ENCODE results near the gene ZFP36L2.

The ZFP36L2 gene

DNA sequence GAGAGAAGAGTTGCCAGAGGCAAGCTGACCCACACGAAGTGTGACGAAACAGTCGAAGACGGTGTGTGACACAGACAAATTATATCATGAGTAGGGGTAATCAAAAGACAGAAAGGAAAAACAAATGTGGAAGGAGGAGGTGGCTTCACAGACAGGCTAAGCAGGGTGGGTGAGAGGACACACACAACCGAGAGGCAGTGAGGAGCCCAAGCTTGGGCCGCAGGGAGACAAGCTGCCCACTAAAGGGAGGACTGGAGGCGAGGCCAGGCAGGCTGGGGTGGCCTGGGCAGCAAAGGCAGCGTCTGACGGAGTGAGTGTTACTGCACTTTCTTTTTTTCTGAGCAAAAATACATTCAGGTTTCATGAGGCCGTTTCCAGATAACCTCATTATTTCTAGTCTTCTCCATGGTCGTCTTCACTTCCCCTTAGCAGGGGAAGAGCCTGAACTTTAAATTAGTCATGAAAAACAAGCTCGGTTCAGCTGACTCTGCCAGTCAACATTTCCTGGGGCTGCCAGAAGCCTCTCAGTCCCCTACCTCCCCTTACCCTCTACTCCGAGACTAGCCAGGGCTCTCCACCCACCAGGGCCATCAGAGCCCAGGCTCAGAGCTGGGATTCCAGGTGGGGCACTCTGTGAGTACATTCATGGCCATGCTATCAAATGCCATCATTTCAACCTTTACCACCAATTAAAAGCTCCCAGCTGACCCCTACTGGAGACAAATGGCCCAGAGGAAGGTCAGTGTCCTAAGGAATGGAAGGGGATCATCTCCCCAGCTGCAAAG is 13.8 kb upstream of the ZFP36L2 start:
- TF ChIP-seq FOXP2 (optimal IDR thresholded peaks at IDR 0.05; ENCODE audit: borderline replicate concordance, extremely low read depth, extremely low read length, insufficient read depth), result no peak
- TF ChIP-seq SIN3A (IDR thresholded peaks at IDR 0.05; ENCODE audit: borderline replicate concordance, insufficient read depth, low read length), result no peak
- no peak for TF ChIP-seq TAF1 (IDR thresholded peaks at IDR 0.05; ENCODE audit: borderline replicate concordance, insufficient read depth, low read length)
- TF ChIP-seq POLR2AphosphoS5 (IDR thresholded peaks at IDR 0.05; ENCODE audit: low read depth, low read length), result no peak
- TF ChIP-seq, protein P1, sequence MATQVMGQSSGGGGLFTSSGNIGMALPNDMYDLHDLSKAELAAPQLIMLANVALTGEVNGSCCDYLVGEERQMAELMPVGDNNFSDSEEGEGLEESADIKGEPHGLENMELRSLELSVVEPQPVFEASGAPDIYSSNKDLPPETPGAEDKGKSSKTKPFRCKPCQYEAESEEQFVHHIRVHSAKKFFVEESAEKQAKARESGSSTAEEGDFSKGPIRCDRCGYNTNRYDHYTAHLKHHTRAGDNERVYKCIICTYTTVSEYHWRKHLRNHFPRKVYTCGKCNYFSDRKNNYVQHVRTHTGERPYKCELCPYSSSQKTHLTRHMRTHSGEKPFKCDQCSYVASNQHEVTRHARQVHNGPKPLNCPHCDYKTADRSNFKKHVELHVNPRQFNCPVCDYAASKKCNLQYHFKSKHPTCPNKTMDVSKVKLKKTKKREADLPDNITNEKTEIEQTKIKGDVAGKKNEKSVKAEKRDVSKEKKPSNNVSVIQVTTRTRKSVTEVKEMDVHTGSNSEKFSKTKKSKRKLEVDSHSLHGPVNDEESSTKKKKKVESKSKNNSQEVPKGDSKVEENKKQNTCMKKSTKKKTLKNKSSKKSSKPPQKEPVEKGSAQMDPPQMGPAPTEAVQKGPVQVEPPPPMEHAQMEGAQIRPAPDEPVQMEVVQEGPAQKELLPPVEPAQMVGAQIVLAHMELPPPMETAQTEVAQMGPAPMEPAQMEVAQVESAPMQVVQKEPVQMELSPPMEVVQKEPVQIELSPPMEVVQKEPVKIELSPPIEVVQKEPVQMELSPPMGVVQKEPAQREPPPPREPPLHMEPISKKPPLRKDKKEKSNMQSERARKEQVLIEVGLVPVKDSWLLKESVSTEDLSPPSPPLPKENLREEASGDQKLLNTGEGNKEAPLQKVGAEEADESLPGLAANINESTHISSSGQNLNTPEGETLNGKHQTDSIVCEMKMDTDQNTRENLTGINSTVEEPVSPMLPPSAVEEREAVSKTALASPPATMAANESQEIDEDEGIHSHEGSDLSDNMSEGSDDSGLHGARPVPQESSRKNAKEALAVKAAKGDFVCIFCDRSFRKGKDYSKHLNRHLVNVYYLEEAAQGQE (IDR thresholded peaks at IDR 0.05; ENCODE audit: insufficient read depth in 1 of 2, low read depth in 2 of 2, low read length in 2 of 2), result no peak

DNA sequence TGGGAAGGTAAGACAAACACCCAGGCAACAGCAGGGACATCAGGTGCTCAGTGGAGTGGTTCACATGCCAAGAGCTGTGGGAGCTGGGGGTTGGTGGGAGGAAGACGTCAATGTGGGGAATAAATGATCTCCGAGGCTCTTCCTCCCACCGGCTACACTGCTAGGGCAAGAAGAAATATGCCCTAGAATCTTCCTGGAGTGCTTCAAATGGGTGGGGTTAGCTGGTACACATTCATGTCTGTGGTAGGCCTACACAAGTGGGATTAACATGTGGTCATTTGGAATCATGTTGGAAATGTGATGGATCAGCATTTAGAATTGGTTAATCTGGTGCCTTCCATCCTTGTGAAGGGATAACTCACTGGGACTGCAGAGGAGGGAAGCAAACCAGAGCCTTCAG is 12.4 kb upstream of the ZFP36L2 start:
- TF ChIP-seq, protein P1 (IDR thresholded peaks at IDR 0.05; ENCODE audit: insufficient read depth in 1 of 2, low read depth in 2 of 2, low read length in 2 of 2), result no peak
- TF ChIP-seq POLR2AphosphoS5 (IDR thresholded peaks at IDR 0.05; ENCODE audit: low read depth, low read length) (no peak), FOXP2 (optimal IDR thresholded peaks at IDR 0.05; ENCODE audit: borderline replicate concordance, extremely low read depth, extremely low read length, insufficient read depth) (no peak), TAF1 (IDR thresholded peaks at IDR 0.05; ENCODE audit: borderline replicate concordance, insufficient read depth, low read length) (no peak), SIN3A (IDR thresholded peaks at IDR 0.05; ENCODE audit: borderline replicate concordance, insufficient read depth, low read length) (no peak)

DNA sequence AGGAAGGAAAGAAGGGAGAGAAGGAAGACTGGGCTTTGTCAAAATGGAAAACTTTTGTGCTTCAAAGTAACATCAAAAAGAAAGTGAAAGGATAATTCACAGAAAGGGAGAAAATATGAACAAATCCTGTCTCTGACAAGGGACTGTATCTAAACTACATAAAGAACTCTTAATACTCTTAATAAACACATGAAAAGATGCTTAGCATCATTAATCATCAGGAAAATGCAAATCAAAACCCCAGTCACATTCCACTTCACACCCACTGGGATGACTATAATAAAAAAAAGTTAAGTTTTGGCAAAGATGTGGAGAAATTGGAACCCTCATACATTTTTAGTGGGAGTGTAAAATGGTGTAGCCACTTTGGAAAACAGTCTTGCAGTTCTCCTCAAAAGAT is 11.8 kb upstream of the ZFP36L2 start:
- TF ChIP-seq POLR2AphosphoS5 (IDR thresholded peaks at IDR 0.05; ENCODE audit: low read depth, low read length), result no peak

DNA sequence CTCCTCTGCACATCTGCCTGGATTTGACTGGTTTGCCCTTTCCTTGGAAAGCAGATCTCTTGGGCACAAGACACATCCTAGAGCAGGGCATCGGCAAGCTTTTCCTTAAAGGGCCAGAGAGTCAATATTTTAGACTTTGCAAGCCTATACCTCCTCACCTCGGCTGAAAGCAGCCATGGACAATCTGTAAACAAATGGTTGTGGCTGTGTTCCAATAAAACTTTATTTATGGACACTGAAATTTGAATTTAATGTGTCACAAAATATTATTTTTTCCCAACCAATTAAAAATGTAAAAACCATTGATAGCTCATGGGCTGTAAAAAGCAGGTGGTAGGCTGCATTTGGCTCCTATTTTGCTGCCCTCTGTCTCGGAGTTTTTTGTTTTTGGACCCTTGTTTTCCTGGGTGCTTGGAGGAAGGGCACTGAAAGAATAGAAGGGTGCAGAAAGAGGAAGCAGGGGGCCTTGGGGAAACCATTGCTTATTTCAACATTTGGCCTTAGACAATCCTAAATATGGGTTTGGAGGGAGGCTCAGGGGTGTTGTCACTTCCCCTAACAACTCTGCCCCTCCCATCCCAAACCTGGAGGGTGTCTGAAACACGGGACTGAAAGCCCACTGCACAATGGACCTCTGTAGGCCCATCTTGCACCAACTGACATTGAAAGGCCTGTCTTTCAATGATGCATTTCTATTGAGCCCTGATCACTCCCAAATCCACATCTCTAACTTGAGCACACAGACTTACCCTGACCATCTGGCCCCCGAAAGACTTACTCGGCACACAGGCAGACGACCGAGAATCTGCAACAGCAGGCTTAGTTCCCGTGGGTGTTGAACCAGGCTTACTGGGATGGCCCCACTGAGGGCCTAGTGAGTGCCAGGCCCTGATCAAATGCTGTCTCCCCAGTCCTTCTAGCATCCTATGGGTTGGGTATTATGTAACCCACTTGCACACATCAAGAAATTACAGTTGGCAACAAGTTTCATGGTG is 7.1 kb upstream of the ZFP36L2 start:
- TF ChIP-seq POLR2AphosphoS5 (IDR thresholded peaks at IDR 0.05; ENCODE audit: low read depth, low read length), result no peak
- no peak for TF ChIP-seq TAF1 (IDR thresholded peaks at IDR 0.05; ENCODE audit: borderline replicate concordance, insufficient read depth, low read length)
- TF ChIP-seq FOXP2 (optimal IDR thresholded peaks at IDR 0.05; ENCODE audit: borderline replicate concordance, extremely low read depth, extremely low read length, insufficient read depth), result no peak
- no peak for TF ChIP-seq SIN3A (IDR thresholded peaks at IDR 0.05; ENCODE audit: borderline replicate concordance, insufficient read depth, low read length)
- TF ChIP-seq, protein P1 (IDR thresholded peaks at IDR 0.05; ENCODE audit: insufficient read depth in 1 of 2, low read depth in 2 of 2, low read length in 2 of 2), result no peak

DNA sequence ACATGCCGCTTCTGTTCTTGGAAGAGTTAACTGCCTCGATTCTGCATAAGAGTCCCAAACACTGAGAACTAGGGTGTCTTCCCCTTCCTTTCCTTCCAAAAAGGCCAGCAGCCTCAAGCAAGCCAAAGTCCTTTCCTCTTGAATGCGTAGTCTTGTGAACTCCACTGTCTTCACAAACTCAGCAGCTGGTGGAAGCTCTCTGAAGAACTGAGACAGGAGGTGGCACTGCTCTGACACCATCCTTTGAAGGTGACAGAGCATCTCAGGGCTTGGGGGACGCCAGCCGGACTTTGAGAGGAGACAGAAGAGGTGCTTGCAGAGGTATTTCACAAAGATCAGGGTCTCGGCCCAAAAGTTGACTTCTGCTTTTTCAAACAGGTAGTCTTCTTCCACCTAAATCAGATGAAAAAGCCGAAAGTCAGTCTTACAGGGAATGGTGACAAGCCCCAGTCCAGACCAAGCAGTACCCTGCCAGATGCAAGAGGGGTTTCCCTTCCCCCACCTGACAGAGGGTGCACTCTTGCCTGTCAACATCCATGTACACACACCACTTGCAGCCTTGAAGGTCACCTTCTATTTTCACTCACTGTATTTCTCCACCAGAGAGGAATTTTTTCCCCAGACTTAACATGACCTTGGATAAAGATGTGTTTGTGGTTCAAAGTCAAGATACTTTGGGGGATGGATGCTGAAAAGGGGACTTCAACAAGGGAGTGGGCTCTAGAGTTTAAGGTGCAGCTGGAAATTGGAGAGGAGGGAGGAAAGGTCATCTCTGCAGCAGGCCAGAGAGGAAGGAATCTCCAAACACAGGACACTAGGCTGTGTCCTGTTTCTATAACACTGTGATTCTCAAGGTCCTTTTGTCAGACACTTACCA is 4.8 kb upstream of the ZFP36L2 start:
- TF ChIP-seq TAF1 (IDR thresholded peaks at IDR 0.05; ENCODE audit: borderline replicate concordance, insufficient read depth, low read length) (no peak), FOXP2 (optimal IDR thresholded peaks at IDR 0.05; ENCODE audit: borderline replicate concordance, extremely low read depth, extremely low read length, insufficient read depth) (no peak), SIN3A (IDR thresholded peaks at IDR 0.05; ENCODE audit: borderline replicate concordance, insufficient read depth, low read length) (no peak), POLR2AphosphoS5 (IDR thresholded peaks at IDR 0.05; ENCODE audit: low read depth, low read length) (no peak)
- TF ChIP-seq, protein P1 (IDR thresholded peaks at IDR 0.05; ENCODE audit: insufficient read depth in 1 of 2, low read depth in 2 of 2, low read length in 2 of 2), result no peak

Data from PFSK-1 (cell line).